SK-N-SH (cell line): ENCODE data around the gene RPL9. TPM values are rescaled to one million over a fixed set of nuclear protein-coding genes. Genes with fewer than 3 reads are reported as not detected.
A peak's percentile ranks its signal among the peaks of the same experiment; 100 is the strongest.

ENCODE experiments used
- CTCF ChIA-PET: fragments of 300-600, 350-600 bp; formaldehyde crosslinking; extraction: SDS; loops from one replicate; lab custom pipeline; 2021; lab: Yijun Ruan, JAX
- POLR2A ChIA-PET: fragments of 350-600 bp; sonication (Branson Sonifier 250); formaldehyde crosslinking; extraction: SDS; loops from one replicate; lab custom pipeline; 2020; ENCODE audit warnings: antibody characterized with exemption, inconsistent platforms; lab: Yijun Ruan, JAX
- DNase-seq: peaks from one replicate; pipeline ENCODE4 v3.0.0; 2012
- H2AFZ ChIP-seq: fragments of 200-600 bp; sonication (generic); 2 replicates; pipeline ENCODE4 v1.8.1; 2016; ENCODE audit warnings: antibody characterized with exemption, mild to moderate bottlenecking, low read depth
- H3F3A ChIP-seq: fragments of 200-600 bp; sonication (generic); replicated peaks from 2 replicates; pipeline ENCODE3; 2016; ENCODE audit warnings: antibody characterized with exemption, mild to moderate bottlenecking; ENCODE audit not compliant: insufficient read depth
- H3K27ac ChIP-seq, 2 experiments: fragments of 200-500 bp in 1 of 2; fragments of 200-600 bp in 1 of 2; sonication (Bioruptor generic) in 1 of 2; sonication (generic), shearing (Covaris generic) in 1 of 2; 2 replicates each; pipeline versions ENCODE4 v1.5.1 to v1.6.1; 2014 to 2016; ENCODE audit warnings: low read depth in 2 of 2, inconsistent platforms in 1 of 2, low read length in 1 of 2, mild to moderate bottlenecking in 1 of 2, mixed read lengths in 1 of 2
- H3K27me3 ChIP-seq: fragments of 200-600 bp; sonication (generic), shearing (Covaris generic); 2 replicates; pipeline ENCODE4 v1.6.1; 2016; ENCODE audit warnings: mixed run types; ENCODE audit not compliant: insufficient read depth
- H3K36me3 ChIP-seq, 2 experiments: fragments of 200-500 bp in 1 of 2; fragments of 200-600 bp in 1 of 2; sonication (Bioruptor generic) in 1 of 2; sonication (generic) in 1 of 2; replicated peaks in 1 of 2; 2 replicates each; pipeline versions ENCODE3 to v1.5.1; 2014 to 2016; ENCODE audit warnings: low read length in 1 of 2, mild to moderate bottlenecking in 1 of 2; ENCODE audit not compliant: insufficient read depth in 2 of 2, control insufficient read depth in 1 of 2
- H3K4me1 ChIP-seq, 2 experiments: fragments of 200-500 bp in 1 of 2; fragments of 200-600 bp in 1 of 2; sonication (Bioruptor generic) in 1 of 2; sonication (generic), shearing (Covaris generic) in 1 of 2; 2 replicates each; pipeline versions ENCODE4 v1.5.1 to v1.6.1; 2014 to 2016; ENCODE audit warnings: low read depth in 1 of 2, low read length in 1 of 2, mixed run types in 1 of 2; ENCODE audit not compliant: insufficient read depth in 2 of 2, control insufficient read depth in 1 of 2
- H3K4me2 ChIP-seq: fragments of 200-600 bp; sonication (generic), shearing (Covaris generic); 2 replicates; pipeline ENCODE4 v1.6.1; 2017; ENCODE audit warnings: mixed run types
- H3K4me3 ChIP-seq, 2 experiments: fragments of 200-500 bp in 1 of 2; fragments of 200-600 bp in 1 of 2; sonication (Bioruptor generic) in 1 of 2; sonication (generic), shearing (Covaris generic) in 1 of 2; 2 replicates each; pipeline versions ENCODE4 v1.5.1 to v1.8.1; 2014 to 2016; ENCODE audit warnings: low read depth in 2 of 2, inconsistent platforms in 1 of 2, low read length in 1 of 2, mild to moderate bottlenecking in 1 of 2, mixed read lengths in 1 of 2, moderate library complexity in 1 of 2
- H3K79me2 ChIP-seq: fragments of 200-600 bp; sonication (generic); 2 replicates; pipeline ENCODE4 v1.8.1; 2017; ENCODE audit warnings: mild to moderate bottlenecking; ENCODE audit not compliant: insufficient read depth
- H3K9ac ChIP-seq: fragments of 200-600 bp; sonication (generic); 2 replicates; pipeline ENCODE4 v1.6.1; 2017; ENCODE audit warnings: mixed run types
- H3K9me2 ChIP-seq: fragments of 200-600 bp; sonication (generic); 2 replicates; pipeline ENCODE4 v1.6.1; 2017; ENCODE audit warnings: mixed run types
- H3K9me3 ChIP-seq: fragments of 200-600 bp; sonication (generic); 2 replicates; pipeline ENCODE4 v1.6.1; 2017; ENCODE audit warnings: mixed run types, mild to moderate bottlenecking, moderate library complexity
- H4K20me1 ChIP-seq: fragments of 200-600 bp; sonication (generic); 2 replicates; pipeline ENCODE4 v1.6.1; 2017; ENCODE audit warnings: mild to moderate bottlenecking, mixed run types; ENCODE audit not compliant: insufficient read depth
- ELF1 ChIP-seq: IDR thresholded peaks from 2 replicates; pipeline ENCODE4 v1.4.0; 2012
- EP300 ChIP-seq, 2 experiments: IDR thresholded peaks; 2 replicates each; pipeline versions ENCODE4 v1.4.0 to v1.6.1; 2012; ENCODE audit warnings: borderline replicate concordance in 1 of 2, low read depth in 1 of 2, low read length in 1 of 2
- FOSL2 ChIP-seq: IDR thresholded peaks from 2 replicates; pipeline ENCODE4 v1.4.0; 2012; ENCODE audit warnings: low read depth, mild to moderate bottlenecking, moderate library complexity, borderline replicate concordance
- FOXM1 ChIP-seq: IDR thresholded peaks from 2 replicates; pipeline ENCODE4 v1.4.0; 2012; ENCODE audit warnings: low read depth, mild to moderate bottlenecking
- MEF2A ChIP-seq: IDR thresholded peaks from 2 replicates; pipeline ENCODE4 v1.4.0; 2012; ENCODE audit warnings: low read depth, borderline replicate concordance
- NFIC ChIP-seq: IDR thresholded peaks from 2 replicates; pipeline ENCODE4 v1.4.0; 2012; ENCODE audit warnings: borderline replicate concordance
- NRF1 ChIP-seq: IDR thresholded peaks from 2 replicates; pipeline ENCODE4 v1.6.1; 2012; ENCODE audit warnings: low read depth, mild to moderate bottlenecking, low read length
- RAD21 ChIP-seq: IDR thresholded peaks from 2 replicates; pipeline ENCODE4 v1.6.1; 2012; ENCODE audit warnings: mild to moderate bottlenecking, low read length
- RXRA ChIP-seq: IDR thresholded peaks from 2 replicates; pipeline ENCODE4 v1.4.0; 2012; ENCODE audit warnings: low read depth, mild to moderate bottlenecking, borderline replicate concordance
- WGBS: methylation state at CpG from one replicate; pipeline ENCODE4 v1.1.6; 2017; ENCODE audit warnings: low lambda C conversion rate; 5-methylcytosine and 5-hydroxymethylcytosine counted together
- polyA plus RNA-seq, 3 experiments: library from polyadenylated mRNA; depleted of rRNA; stranded (reverse); fragments of >200 nt; gene quantifications; 2 replicates each; pipeline ENCODE4 v1.2.3, GENCODE V29; 2012
- TF ChIP-seq, protein P1 (sequence below): IDR thresholded peaks from 2 replicates; pipeline ENCODE4; 2012
- TF ChIP-seq, protein P2 (sequence below): IDR thresholded peaks from 2 replicates; pipeline ENCODE4 v1.6.1; 2012; ENCODE audit warnings: mild to moderate bottlenecking, low read depth, low read length, moderate library complexity

RPL9 gene
- polyA plus RNA-seq, 1 of the 3 experiments (the other 2 are of a cell fraction), result 1,564 TPM

DNA sequence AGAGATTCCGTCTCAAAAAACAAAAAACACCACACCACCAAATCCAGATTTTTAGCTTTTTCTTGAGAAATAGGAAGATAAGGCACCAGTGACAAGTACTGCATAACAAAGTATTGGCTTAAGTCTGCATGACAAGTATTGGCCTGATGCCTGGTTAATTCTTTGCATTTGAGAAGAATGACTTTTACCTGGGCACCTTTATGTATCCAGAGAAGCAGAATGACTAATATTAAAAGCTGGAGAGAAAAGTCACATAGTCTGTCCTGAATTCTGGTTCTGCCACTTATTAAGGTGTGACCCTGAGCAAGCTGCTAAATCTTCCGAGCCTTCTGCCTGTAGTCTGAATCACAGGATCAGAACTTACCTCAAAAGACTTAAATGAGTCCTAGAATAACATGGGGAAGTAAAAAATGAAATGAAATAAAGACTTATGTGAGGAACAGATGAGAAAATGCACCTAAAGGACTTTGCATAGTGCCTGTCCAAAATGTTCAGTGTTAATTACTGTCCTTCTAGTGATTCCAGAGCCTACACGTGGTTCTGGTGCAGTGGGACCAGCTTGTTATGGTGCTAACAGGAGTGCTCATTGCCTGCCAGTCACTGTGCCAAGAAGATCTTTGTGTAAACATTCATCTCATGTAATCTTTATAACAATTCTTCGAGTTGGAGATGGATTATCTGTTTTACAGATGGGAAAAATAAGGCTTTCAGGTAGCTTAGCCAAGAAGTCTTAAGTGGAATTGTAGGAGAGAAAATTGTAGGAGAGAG, 36.9 kb upstream of the RPL9 start:
- H2AFZ ChIP-seq, result no peak overlapping the region
- CTCF ChIA-PET, result no interaction called here
- no peak overlapping the region for H3K27ac ChIP-seq
- H3K9ac ChIP-seq, result no peak overlapping the region
- H3F3A ChIP-seq, result peaks cover 24% of the 10 kb centered on the region
- H4K20me1 ChIP-seq, result no peaks in the 10 kb centered on the region
- H3K4me3 ChIP-seq, result no peak overlapping the region
- no peaks in the 10 kb centered on the region for H3K9me3 ChIP-seq
- no peak overlapping the region for H3K4me2 ChIP-seq
- peaks cover 19 to 35% of the 10 kb centered on the region in 2 experiments for H3K36me3 ChIP-seq
- TF ChIP-seq ELF1 (no peak), MEF2A (no peak), FOSL2 (no peak), FOXM1 (no peak), NFIC (no peak)
- TF ChIP-seq, protein P1, sequence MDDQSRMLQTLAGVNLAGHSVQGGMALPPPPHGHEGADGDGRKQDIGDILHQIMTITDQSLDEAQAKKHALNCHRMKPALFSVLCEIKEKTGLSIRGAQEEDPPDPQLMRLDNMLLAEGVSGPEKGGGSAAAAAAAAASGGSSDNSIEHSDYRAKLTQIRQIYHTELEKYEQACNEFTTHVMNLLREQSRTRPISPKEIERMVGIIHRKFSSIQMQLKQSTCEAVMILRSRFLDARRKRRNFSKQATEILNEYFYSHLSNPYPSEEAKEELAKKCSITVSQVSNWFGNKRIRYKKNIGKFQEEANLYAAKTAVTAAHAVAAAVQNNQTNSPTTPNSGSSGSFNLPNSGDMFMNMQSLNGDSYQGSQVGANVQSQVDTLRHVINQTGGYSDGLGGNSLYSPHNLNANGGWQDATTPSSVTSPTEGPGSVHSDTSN, result peak; percentile 8; the same call in 1 of the 2 replicates
- no peaks in the 10 kb centered on the region for H3K9me2 ChIP-seq
- POLR2A ChIA-PET, result no interaction called here
- DNase-seq, result no peak
- no peaks in the 10 kb centered on the region for H3K4me1 ChIP-seq
- H3K27me3 ChIP-seq, result no peaks in the 10 kb centered on the region
- 69% methylated on average over 4 of the region's 4 CpGs for WGBS
- peaks cover 9% of the 10 kb centered on the region; the same call in 1 of the 2 replicates for H3K79me2 ChIP-seq

DNA sequence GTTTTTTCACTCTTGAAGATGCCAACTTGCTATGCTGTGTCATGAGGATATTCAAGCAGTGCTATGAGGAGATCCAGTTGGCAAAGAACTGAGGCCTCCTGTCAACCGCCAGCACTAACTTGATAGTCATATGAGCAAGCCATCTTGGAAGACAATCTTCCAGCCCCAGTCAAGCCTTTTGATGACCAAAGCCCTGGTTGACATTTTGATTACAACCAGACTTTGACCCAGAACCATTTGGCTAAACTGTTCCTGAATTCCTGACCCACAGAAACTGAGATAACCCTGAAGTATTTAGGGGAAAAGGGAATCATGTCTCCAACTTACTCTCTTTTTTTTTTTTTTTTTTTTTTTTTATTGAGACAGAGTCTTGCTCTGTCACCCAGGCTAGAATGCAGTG, 35.6 kb upstream of the RPL9 start:
- POLR2A ChIA-PET, result no interaction called here
- Histone ChIP-seq H3K9ac (no peak overlapping the region), H2AFZ (no peak overlapping the region), H3K4me3 (no peak overlapping the region), H3K27ac (no peak overlapping the region), H4K20me1 (no peaks in the 10 kb centered on the region), H3K4me2 (no peak overlapping the region), H3K9me2 (no peaks in the 10 kb centered on the region), H3K36me3 (peaks cover 13 to 23% of the 10 kb centered on the region in 2 experiments)
- CTCF ChIA-PET, result no interaction called here
- no peak for DNase-seq
- WGBS, result 100% methylated on average over 1 of the region's 1 CpG
- TF ChIP-seq RAD21 (no peak), NRF1 (no peak), EP300 (IDR thresholded peaks at IDR 0.05; ENCODE audit: borderline replicate concordance in 1 of 2, low read depth in 1 of 2, low read length in 1 of 2) (no peak), FOXM1 (no peak), RXRA (no peak)
- TF ChIP-seq, protein P2, sequence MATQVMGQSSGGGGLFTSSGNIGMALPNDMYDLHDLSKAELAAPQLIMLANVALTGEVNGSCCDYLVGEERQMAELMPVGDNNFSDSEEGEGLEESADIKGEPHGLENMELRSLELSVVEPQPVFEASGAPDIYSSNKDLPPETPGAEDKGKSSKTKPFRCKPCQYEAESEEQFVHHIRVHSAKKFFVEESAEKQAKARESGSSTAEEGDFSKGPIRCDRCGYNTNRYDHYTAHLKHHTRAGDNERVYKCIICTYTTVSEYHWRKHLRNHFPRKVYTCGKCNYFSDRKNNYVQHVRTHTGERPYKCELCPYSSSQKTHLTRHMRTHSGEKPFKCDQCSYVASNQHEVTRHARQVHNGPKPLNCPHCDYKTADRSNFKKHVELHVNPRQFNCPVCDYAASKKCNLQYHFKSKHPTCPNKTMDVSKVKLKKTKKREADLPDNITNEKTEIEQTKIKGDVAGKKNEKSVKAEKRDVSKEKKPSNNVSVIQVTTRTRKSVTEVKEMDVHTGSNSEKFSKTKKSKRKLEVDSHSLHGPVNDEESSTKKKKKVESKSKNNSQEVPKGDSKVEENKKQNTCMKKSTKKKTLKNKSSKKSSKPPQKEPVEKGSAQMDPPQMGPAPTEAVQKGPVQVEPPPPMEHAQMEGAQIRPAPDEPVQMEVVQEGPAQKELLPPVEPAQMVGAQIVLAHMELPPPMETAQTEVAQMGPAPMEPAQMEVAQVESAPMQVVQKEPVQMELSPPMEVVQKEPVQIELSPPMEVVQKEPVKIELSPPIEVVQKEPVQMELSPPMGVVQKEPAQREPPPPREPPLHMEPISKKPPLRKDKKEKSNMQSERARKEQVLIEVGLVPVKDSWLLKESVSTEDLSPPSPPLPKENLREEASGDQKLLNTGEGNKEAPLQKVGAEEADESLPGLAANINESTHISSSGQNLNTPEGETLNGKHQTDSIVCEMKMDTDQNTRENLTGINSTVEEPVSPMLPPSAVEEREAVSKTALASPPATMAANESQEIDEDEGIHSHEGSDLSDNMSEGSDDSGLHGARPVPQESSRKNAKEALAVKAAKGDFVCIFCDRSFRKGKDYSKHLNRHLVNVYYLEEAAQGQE, result no peak
- TF ChIP-seq, all 33 proteins: peak for 0
- Histone ChIP-seq H3F3A (peaks cover 23% of the 10 kb centered on the region), H3K9me3 (no peaks in the 10 kb centered on the region), H3K27me3 (no peaks in the 10 kb centered on the region), H3K4me1 (no peaks in the 10 kb centered on the region), H3K79me2 (no peaks in the 10 kb centered on the region)
